Stimulated activated CD4-positive, alpha-beta T cell treated with anti-CD3 and anti-CD28 coated beads, TNF-alpha, amount 100 ng/mL, for 4 hours (primary cell): ENCODE data around the gene SLC2A5.

Experiments
- DNase-seq, 3 experiments: peaks; one replicate each; pipeline ENCODE4 v3.0.0-alpha.2; 2020; ENCODE audit warnings: low read depth in 3 of 3

The SLC2A5 gene

GRCh38 chr1:9093091-9093490 lies 23.7 kb upstream of the SLC2A5 start:
- no peak for DNase-seq

GRCh38 chr1:9088807-9089206 lies 19.4 kb upstream of the SLC2A5 start:
- no peak for DNase-seq

- DNase-seq, result no peak
These were observed 18.1 kb upstream of the SLC2A5 start for GRCh38 chr1:9087411-9088125.

GRCh38 chr1:9086796-9087195 lies 17.4 kb upstream of the SLC2A5 start:
- no peak for DNase-seq

- no peak for DNase-seq
These were observed 16.6 kb upstream of the SLC2A5 start for GRCh38 chr1:9086045-9086444.

- no peak for DNase-seq
These were observed 16.0 kb upstream of the SLC2A5 start for GRCh38 chr1:9085306-9085940.

GRCh38 chr1:9084906-9085305 lies 15.5 kb upstream of the SLC2A5 start:
- DNase-seq, result no peak

- no peak for DNase-seq
These were observed 12.0 kb upstream of the SLC2A5 start for GRCh38 chr1:9081473-9081872.

- DNase-seq, result no peak
These were observed 11.4 kb upstream of the SLC2A5 start for GRCh38 chr1:9080705-9081291.

GRCh38 chr1:9079988-9080704 lies 10.7 kb upstream of the SLC2A5 start:
- DNase-seq, result no peak

- no peak for DNase-seq
These were observed 9.5 kb upstream of the SLC2A5 start for GRCh38 chr1:9078752-9079500.

GRCh38 chr1:9078015-9078751 lies 8.7 kb upstream of the SLC2A5 start:
- DNase-seq, result no peak

- DNase-seq, result no peak
These were observed 5.6 kb upstream of the SLC2A5 start for GRCh38 chr1:9075022-9075421.

- DNase-seq, result no peak
These were observed 3.7 kb upstream of the SLC2A5 start for GRCh38 chr1:9073143-9073542.

GRCh38 chr1:9071554-9072235 lies 2.3 kb upstream of the SLC2A5 start:
- no peak for DNase-seq

GRCh38 chr1:9070486-9070885 lies 1.1 kb upstream of the SLC2A5 start:
- no peak for DNase-seq

- no peak for DNase-seq
These were observed 482 bp downstream of the SLC2A5 start for GRCh38 chr1:9068981-9069325.

GRCh38 chr1:9066945-9067807 lies 2.3 kb downstream of the SLC2A5 start:
- no peak for DNase-seq

GRCh38 chr1:9065213-9065751 lies 4.2 kb downstream of the SLC2A5 start:
- DNase-seq, result no peak
